NCI-H2029 (cell line): Measurements from ENCODE around the gene LRRC2.
"Not testable (repeated sequence)": the region's sequence is repeated elsewhere in the genome, so short reads cannot be mapped to it uniquely, and the experiment has no call there.

Experiments used
- DNase-seq: peaks from one replicate; lab custom pipeline; 2025; lab: John Stamatoyannopoulos, UW

LRRC2 gene, protein sequence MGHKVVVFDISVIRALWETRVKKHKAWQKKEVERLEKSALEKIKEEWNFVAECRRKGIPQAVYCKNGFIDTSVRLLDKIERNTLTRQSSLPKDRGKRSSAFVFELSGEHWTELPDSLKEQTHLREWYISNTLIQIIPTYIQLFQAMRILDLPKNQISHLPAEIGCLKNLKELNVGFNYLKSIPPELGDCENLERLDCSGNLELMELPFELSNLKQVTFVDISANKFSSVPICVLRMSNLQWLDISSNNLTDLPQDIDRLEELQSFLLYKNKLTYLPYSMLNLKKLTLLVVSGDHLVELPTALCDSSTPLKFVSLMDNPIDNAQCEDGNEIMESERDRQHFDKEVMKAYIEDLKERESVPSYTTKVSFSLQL

DNA sequence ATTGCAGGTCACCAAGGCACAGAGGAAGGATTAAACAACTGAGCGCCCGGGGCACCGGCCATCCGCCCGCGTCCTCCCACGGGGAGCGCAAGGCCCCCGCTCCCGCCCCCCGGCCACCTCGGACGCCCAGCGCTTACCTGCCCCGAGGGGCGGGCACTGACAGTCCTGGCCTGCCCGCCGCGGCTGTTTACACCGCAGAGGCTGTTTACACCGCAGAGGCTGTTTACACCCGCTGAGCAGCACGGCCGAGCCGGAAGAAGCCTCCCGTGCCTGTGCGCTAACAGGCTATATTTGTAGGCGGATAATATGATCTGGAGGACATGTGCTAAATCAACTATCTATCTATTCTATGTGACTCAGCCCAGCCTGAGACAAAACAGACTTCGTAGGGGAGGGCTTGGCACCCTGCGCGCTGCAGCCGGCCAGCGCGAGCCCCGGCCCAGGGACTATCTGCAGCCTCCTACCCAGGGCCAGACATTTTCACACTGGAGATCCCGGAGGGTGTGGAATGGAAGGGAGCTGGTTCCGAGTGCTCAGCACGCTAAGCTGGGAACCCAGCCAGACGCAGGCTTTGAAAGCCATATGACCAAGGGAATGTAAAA lies at the start of gene LRRC2:
Gene LRRC2 (minus strand): TSS at position 263 of the 602 bp plus-strand sequence. CDS start 14,711 bp downstream, outside the sequence.
- DNase-seq, result peak; percentile 86

DNA sequence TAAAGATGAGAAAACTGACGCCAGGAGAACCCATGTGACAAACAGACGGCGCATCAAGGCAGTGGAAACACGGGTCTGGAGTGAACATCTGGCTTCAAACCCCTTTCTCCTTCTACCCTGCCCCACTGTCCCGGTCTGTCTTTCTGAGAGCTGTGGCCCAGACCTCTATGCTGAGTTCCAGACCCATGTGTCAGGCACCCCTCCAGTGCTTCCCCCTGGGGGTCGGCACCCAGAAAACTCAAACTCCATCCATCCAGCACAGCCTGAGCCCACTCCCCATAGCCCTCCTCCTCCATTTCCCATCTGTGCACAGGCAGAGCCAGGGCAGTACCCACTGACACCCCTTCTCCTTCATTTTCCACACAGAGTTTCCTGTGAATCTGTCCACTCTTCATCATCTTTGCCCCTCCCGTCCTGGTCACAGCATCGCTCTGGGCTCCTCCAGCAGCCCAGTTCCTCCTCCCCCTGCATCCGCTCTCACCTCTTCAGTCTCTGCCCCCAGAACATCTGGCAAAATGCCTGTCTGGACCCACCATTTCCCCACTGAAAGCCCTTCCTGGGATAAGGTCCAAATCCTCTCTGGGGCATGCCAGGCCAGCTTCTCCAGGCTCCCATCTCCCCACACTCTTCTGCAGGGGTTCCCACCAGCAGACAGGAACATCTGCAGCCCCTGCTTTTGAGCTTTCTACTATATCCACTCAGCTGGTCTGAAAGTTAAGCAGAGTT lies 49.1 kb upstream of the LRRC2 start:
- DNase-seq, result no peak

- DNase-seq, result no peak
Measured at GRCh38 chr3:46614431-46614830, 48.3 kb upstream of the LRRC2 start.

DNA sequence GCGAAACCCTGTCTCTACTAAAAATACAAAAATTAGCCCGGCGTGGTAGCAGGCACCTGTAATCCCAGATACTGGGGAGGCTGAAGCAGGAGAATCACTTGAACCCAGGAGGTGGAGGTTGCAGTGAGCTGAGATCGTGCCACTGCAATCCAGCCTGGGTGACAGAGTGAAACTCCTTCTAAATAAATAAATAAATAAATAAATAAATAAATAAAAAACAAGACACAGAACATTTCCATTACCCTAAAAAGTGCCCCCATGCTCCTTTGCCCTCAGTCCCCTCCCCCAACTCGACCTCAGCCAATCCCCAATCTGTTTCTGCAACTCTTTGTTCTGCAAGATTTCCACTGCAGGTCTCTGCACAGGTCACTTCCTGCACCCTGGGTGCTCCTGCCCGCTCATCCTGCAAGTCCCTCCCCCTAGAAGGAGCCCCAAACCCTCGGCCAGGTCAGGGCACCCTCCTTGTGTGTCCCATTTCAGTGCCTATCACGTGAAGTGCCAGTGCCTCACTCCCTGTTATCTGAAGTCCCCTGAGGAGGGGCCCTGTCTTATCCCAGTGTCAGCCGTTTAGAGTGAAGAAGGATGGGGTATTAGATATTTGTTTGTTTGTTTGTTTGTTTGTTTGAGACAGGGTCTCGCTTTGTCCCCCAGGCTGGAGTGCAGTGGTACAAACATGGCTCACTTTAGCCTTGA lies 47.4 kb upstream of the LRRC2 start:
- no peak for DNase-seq

DNA sequence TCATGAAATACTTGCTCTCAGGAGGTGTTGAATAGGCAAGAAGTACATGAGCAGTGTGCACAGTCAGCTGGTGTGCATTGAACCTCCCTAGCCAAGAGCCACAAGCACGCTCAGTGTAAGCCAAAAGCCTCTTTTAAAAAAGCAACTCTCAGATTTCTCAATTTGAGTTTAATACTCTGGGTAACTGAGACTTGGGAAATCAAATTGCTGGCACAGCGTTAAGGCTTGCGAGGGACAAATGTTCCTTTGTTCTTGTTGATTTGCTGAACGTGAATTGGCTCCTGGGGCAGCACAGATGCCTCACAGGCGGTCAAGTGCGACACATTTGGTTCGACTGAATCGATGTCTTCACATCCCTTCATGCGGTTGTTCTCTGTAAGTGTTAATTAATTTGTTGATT lies 46.2 kb upstream of the LRRC2 start, which contains the start of gene FAM240A:
Gene FAM240A (plus strand): TSS at position 202 of the 400 bp plus-strand sequence. CDS start 159 bp downstream, at position 361.
- DNase-seq, result no peak

DNA sequence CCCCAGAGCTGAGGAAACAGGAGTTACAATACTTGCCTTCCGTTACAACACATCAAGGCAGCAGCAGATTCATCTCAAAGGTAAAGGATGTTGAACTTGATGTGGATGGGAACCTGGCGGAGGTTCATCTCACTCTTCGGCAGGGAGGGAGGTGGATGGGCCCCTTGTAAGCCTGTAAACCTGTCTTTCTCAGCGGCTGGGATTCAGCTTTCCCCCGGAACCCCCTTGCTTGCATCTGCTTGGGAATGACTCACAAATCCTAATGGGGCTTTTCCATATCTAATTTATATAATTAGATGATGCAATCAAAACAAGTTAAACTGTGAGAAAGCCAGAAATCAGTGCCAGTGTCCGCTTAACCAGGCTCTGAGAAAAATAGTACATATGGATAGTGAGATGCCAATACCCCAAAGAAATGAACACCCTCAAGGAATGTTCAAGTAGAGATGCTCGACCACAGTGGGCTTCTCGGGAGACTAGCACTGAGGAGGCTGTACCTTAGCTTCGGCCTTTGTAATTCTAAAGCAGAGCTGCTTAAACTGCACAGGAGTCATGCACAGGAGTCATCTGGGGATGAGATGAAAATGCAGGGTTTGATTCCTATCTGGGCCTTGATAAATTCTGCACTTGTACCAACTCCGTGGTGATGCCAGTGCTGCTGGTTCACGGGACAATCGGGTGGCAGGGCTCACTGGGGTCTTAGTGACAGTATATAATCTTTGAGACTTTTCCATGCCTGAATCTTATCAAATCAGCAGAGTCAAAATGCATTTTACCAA lies 44.0 kb upstream of the LRRC2 start:
- no peak for DNase-seq

GRCh38 chr3:46609212-46609721 lies 43.2 kb upstream of the LRRC2 start:
- DNase-seq, result no peak

GRCh38 chr3:46607603-46608028 lies 41.5 kb upstream of the LRRC2 start:
- no peak for DNase-seq

- DNase-seq, result no peak
Measured at GRCh38 chr3:46604127-46604526, 38.0 kb upstream of the LRRC2 start.

- no peak for DNase-seq
Measured at GRCh38 chr3:46603446-46604046, 37.4 kb upstream of the LRRC2 start.

GRCh38 chr3:46599590-46599989 lies 33.5 kb upstream of the LRRC2 start:
- no peak for DNase-seq

GRCh38 chr3:46595819-46596314 lies 29.8 kb upstream of the LRRC2 start:
- DNase-seq, result no peak

DNA sequence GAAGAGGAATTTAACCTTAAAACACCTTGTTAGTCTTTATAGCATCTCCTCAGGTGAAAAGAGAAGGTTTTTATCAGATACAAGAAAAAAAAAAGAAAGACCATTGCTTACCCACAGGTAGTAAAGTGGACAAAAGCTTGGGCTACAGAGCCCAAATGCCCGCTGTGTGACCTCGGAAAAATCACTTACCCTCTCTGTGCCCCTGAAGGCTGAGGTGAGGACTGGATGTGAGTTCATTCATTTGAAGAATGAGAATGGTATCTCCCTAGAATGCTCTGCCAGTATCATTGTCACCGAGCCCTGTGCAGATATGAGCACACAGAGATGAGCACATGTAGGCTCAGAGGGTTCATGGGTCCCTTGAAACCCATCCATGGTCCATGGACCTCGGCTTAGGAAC lies 28.6 kb upstream of the LRRC2 start:
- DNase-seq, result no peak

- no peak for DNase-seq
Measured at GRCh38 chr3:46593979-46594378, 27.9 kb upstream of the LRRC2 start.

DNA sequence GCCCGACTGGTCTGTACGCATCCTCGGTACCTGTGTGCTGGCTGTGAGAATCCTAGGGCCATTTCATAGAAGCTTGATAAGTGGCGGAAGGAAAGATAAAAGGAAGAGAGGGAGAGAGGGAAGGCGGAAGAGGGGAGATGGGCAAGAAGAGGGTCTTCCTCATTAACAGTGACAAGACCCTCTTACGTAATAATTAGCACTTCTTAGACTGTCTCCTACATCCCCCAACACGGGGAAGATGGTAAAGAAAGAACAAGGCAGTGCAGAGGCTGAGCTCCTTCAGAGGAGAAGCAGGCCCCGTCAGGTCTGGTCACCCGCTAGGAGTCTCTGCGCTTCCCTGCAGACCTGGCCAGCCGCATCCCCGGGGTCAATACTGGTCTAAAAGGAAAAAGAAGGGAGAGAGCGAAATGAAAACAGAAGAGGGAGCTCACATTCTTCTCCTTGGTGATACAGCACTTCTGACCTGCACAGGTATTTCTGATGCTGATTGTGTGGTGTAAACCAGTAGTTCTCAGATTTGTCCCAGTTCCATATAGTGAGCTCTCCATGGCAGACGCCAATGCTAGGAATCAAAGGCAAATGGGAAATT lies 27.3 kb upstream of the LRRC2 start:
- DNase-seq, result no peak

- not testable (repeated sequence) for DNase-seq
Measured at GRCh38 chr3:46587268-46587667, 21.2 kb upstream of the LRRC2 start.

DNA sequence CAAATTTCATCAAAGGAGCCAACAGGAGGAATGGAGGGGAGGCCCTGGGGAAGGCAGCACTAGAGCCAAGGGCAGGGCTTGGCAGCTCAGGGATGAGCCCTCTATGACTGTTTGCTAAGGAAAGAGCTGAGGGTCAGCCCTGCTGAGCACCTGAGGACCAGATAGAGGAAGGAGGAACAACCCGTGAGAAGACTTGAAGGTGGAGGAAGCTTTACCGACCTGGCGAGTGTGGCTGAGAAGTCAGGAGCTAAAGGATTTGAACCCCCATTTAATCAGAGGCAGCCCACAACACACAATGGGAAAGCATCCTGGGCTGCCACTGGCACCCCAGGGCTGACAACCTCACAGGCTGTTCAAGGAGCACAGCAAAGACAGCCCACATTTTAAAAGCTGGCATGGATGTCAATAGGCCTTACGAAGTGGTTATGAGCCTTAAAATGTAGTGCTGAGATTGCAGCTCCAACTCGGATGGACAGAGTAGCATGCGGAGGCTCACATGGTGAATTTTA lies 20.7 kb upstream of the LRRC2 start:
- DNase-seq, result no peak

GRCh38 chr3:46585799-46586693 lies 19.9 kb upstream of the LRRC2 start:
- no peak for DNase-seq
